HCT116 (cell line): ENCODE data around the gene MFRP. TPM values are rescaled to one million over a fixed set of nuclear protein-coding genes. Genes with fewer than 3 reads are reported as not detected.

Experiments used
- ATAC-seq: fragments of 200-7000 bp; cut with Tn5 transposase; 2 replicates; pipeline ENCODE4 v1.9.1; 2020; ENCODE audit warnings: mild to moderate bottlenecking, moderate library complexity
- BruUV-seq: library from RNA; stranded (reverse); fragments of 400-500 nt; replicated peaks from 2 replicates; lab custom pipeline; 2021; lab: Mats Ljungman, UMichigan
- CTCF ChIA-PET: fragments of 300-600 bp; sonication (Branson Sonifier 250); formaldehyde crosslinking; loops from one replicate; lab custom pipeline; 2021; ENCODE audit warnings: antibody characterized with exemption; lab: Charles Lee
- POLR2A ChIA-PET: fragments of 300-600, 350-600 bp; sonication (Branson Sonifier 250); formaldehyde crosslinking; loops from one replicate; lab custom pipeline; 2021; ENCODE audit warnings: antibody characterized with exemption; lab: Charles Lee
- RAD21 ChIA-PET, 2 experiments: fragments of 300-600 bp; sonication (Branson Sonifier 250); formaldehyde crosslinking; loops; one replicate each; lab custom pipeline; 2023; ENCODE audit warnings: low total read pairs in 2 of 2; ENCODE audit not compliant: uncharacterized antibody in 2 of 2, unreplicated experiment in 2 of 2, low non-redundant PET in 1 of 2; lab: Charles Lee
- DNase-seq: peaks from one replicate; pipeline ENCODE4 v3.0.0-alpha.2; 2010; ENCODE audit warnings: low read depth, low spot score
- H2AFZ ChIP-seq: fragments of 200-600 bp; shearing (Covaris generic), sonication (generic); 2 replicates; pipeline ENCODE4 v1.6.1; 2017; ENCODE audit warnings: low read depth, mixed run types, mixed read lengths, antibody characterized with exemption, low read length; ENCODE audit not compliant: poor library complexity, severe bottlenecking
- H3K27ac ChIP-seq: 2 replicates; pipeline ENCODE4 v1.5.1; 2012; ENCODE audit warnings: low read depth, low read length
- H3K27me3 ChIP-seq: fragments of 200-600 bp; sonication (generic); 2 replicates; pipeline ENCODE4 v1.6.1; 2016; ENCODE audit warnings: mixed run types, low read length, mixed read lengths; ENCODE audit not compliant: insufficient read depth
- H3K36me3 ChIP-seq, 2 experiments: fragments of 200-500 bp in 1 of 2; fragments of 200-600 bp in 1 of 2; sonication (Bioruptor generic) in 1 of 2; sonication (generic) in 1 of 2; 2 replicates each; pipeline versions ENCODE4 v1.5.1 to v1.6.1; 2014 to 2016; ENCODE audit warnings: low read length in 2 of 2, inconsistent platforms in 1 of 2, mixed read lengths in 1 of 2, mixed run types in 1 of 2; ENCODE audit not compliant: insufficient read depth in 2 of 2, control insufficient read depth in 1 of 2
- H3K4me1 ChIP-seq, 2 experiments: fragments of 200-600 bp in 1 of 2; sonication (generic) in 1 of 2; 2 replicates each; pipeline versions ENCODE4 v1.5.1 to v1.6.1; 2012 to 2017; ENCODE audit warnings: low read length in 2 of 2, inconsistent platforms in 1 of 2, mild to moderate bottlenecking in 1 of 2, mixed read lengths in 1 of 2, mixed run types in 1 of 2, moderate library complexity in 1 of 2; ENCODE audit not compliant: insufficient read depth in 2 of 2, control insufficient read depth in 1 of 2
- H3K4me2 ChIP-seq: fragments of 200-600 bp; sonication (generic); 2 replicates; pipeline ENCODE4 v1.6.1; 2017; ENCODE audit warnings: mixed run types, low read length, mixed read lengths
- H3K4me3 ChIP-seq, 2 experiments: fragments of 200-600 bp in 1 of 2; sonication (generic) in 1 of 2; replicated peaks in 1 of 2; 2 replicates each; pipeline ENCODE4 v1.5.1; 2011 to 2016; ENCODE audit warnings: low read length in 2 of 2, control low read depth in 1 of 2, low read depth in 1 of 2, mild to moderate bottlenecking in 1 of 2, mixed read lengths in 1 of 2, mixed run types in 1 of 2
- H3K79me2 ChIP-seq: fragments of 200-600 bp; sonication (generic); 2 replicates; pipeline ENCODE4 v1.6.1; 2017; ENCODE audit warnings: mild to moderate bottlenecking, mixed run types, low read length, moderate library complexity, mixed read lengths; ENCODE audit not compliant: insufficient read depth
- H3K9ac ChIP-seq: fragments of 200-600 bp; sonication (generic); 2 replicates; pipeline ENCODE4 v1.6.1; 2016; ENCODE audit warnings: low read length, mixed read lengths
- H3K9me2 ChIP-seq: fragments of 200-600 bp; sonication (generic), shearing (Covaris generic); 2 replicates; pipeline ENCODE4 v1.6.1; 2017; ENCODE audit warnings: mixed run types, mild to moderate bottlenecking, moderate library complexity; ENCODE audit not compliant: insufficient read depth
- H3K9me3 ChIP-seq, 2 experiments: fragments of 200-500 bp in 1 of 2; fragments of 200-600 bp in 1 of 2; sonication (Bioruptor generic) in 1 of 2; sonication (generic) in 1 of 2; 2 replicates each; pipeline ENCODE4 v1.6.1; 2014 to 2017; ENCODE audit warnings: low read length in 2 of 2, mixed read lengths in 2 of 2, inconsistent platforms in 1 of 2, low read depth in 1 of 2, mild to moderate bottlenecking in 1 of 2, mixed run types in 1 of 2, moderate library complexity in 1 of 2; ENCODE audit not compliant: control insufficient read depth in 1 of 2, insufficient read depth in 1 of 2
- H4K20me1 ChIP-seq: fragments of 200-600 bp; sonication (generic), shearing (Covaris generic); 2 replicates; pipeline ENCODE4 v1.6.1; 2017; ENCODE audit warnings: mixed run types, mild to moderate bottlenecking, moderate library complexity; ENCODE audit not compliant: insufficient read depth
- CEBPB ChIP-seq: IDR thresholded peaks from 2 replicates; pipeline ENCODE4 v1.6.1; 2012; ENCODE audit warnings: low read depth
- ELF1 ChIP-seq: IDR thresholded peaks from 2 replicates; pipeline ENCODE4 v1.6.1; 2012; ENCODE audit warnings: low read depth, borderline replicate concordance
- EZH2phosphoT487 ChIP-seq: fragments of 200-600 bp; IDR thresholded peaks from 2 replicates; pipeline ENCODE4 v1.6.1; 2018; ENCODE audit warnings: antibody characterized with exemption, borderline replicate concordance
- JUND ChIP-seq: IDR thresholded peaks from 2 replicates; pipeline ENCODE4 v1.6.1; 2012
- POLR2A ChIP-seq: IDR thresholded peaks from 2 replicates; pipeline ENCODE4 v1.7.0; 2011; ENCODE audit warnings: borderline replicate concordance; ENCODE audit not compliant: insufficient read depth, insufficient read length; ENCODE audit errors: extremely low read depth
- REST ChIP-seq: IDR thresholded peaks from 2 replicates; pipeline ENCODE4 v1.6.1; 2012; ENCODE audit warnings: low read depth
- SP1 ChIP-seq: IDR thresholded peaks from 2 replicates; pipeline ENCODE4 v1.6.1; 2012; ENCODE audit warnings: low read depth
- ZFX ChIP-seq: fragments of 450-650 bp; IDR thresholded peaks from 2 replicates; pipeline ENCODE4 v1.6.1; 2017
- ZNF274 ChIP-seq: fragments of 200-500 bp; sonication (Bioruptor generic); IDR thresholded peaks from 2 replicates; pipeline ENCODE4 v1.6.1; 2014; ENCODE audit warnings: mild to moderate bottlenecking, low read depth, low read length, inconsistent platforms
- intact Hi-C: fragments of 100-400 bp; cut with micrococcal nuclease; formaldehyde crosslinking; loops from 2 replicates; pipeline ENCODE4 v1.10.0; 2022
- total RNA-seq: library from RNA; stranded (reverse); gene quantifications from one replicate; pipeline ENCODE4 v1.2.1, GENCODE V29; 2021; ENCODE audit not compliant: unreplicated experiment
- TF ChIP-seq, protein P1 (sequence below): IDR thresholded peaks from 2 replicates; pipeline ENCODE4 v1.6.1; 2012
- TF ChIP-seq, protein P2 (sequence below): IDR thresholded peaks from 2 replicates; pipeline ENCODE4 v1.6.1; 2011; ENCODE audit warnings: mild to moderate bottlenecking, low read length, moderate library complexity; ENCODE audit not compliant: insufficient replicate concordance; ENCODE audit errors: extremely low read depth

MFRP gene
- total RNA-seq, 1 experiment from 2014 or later, result not detected

DNA sequence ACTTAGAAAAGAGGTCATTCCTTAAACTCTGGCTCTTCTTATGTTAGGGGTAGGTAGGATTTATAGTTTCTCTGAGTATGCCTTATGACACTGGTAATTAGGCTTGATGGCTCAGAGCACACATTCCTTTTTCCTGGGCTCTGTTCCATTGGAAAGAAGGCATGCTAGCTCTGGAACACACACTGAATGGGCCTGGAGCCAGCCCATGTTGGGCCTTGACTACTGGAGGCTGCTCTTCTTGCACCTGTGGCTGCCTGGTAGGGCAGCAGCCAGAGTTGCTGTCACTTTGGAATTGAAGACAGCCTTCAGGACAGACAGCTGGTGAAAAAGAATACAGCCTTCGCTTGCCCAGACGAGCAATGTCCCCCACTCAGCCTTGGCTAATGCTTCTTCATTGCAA, 47.8 kb downstream of the MFRP start:
- H3K4me1 ChIP-seq, result peaks cover 0 to 4% of the 10 kb centered on the region in 2 experiments; a peak in 2 of 4 replicates
- H3K9me3 ChIP-seq, result no peaks in the 10 kb centered on the region
- H3K9me2 ChIP-seq, result no peaks in the 10 kb centered on the region
- H3K9ac ChIP-seq, result no peak overlapping the region
- no peaks in the 10 kb centered on the region for H3K27me3 ChIP-seq
- intact Hi-C loops, result loop anchor here (10.0 kb wide), 1 partner anchor 194 kb away; the partner anchor contains the start of genes C2CD2L and DPAGT1
- H4K20me1 ChIP-seq, result no peaks in the 10 kb centered on the region
- H3K27ac ChIP-seq, result no peak overlapping the region
- no TSS peak for BruUV-seq
- TF ChIP-seq ZFX, result no peak
- TF ChIP-seq, protein P1, sequence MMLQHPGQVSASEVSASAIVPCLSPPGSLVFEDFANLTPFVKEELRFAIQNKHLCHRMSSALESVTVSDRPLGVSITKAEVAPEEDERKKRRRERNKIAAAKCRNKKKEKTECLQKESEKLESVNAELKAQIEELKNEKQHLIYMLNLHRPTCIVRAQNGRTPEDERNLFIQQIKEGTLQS, result no peak
- TF ChIP-seq POLR2A, result no peak
- no peak for TF ChIP-seq ZNF274
- no peak for TF ChIP-seq ELF1
- TF ChIP-seq, protein P2, sequence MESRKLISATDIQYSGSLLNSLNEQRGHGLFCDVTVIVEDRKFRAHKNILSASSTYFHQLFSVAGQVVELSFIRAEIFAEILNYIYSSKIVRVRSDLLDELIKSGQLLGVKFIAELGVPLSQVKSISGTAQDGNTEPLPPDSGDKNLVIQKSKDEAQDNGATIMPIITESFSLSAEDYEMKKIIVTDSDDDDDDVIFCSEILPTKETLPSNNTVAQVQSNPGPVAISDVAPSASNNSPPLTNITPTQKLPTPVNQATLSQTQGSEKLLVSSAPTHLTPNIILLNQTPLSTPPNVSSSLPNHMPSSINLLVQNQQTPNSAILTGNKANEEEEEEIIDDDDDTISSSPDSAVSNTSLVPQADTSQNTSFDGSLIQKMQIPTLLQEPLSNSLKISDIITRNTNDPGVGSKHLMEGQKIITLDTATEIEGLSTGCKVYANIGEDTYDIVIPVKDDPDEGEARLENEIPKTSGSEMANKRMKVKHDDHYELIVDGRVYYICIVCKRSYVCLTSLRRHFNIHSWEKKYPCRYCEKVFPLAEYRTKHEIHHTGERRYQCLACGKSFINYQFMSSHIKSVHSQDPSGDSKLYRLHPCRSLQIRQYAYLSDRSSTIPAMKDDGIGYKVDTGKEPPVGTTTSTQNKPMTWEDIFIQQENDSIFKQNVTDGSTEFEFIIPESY, result no peak
- no peak for TF ChIP-seq REST
- TF ChIP-seq JUND, result no peak
- TF ChIP-seq EZH2phosphoT487, result no peak
- TF ChIP-seq SP1, result no peak
- TF ChIP-seq CEBPB, result no peak
- H3K79me2 ChIP-seq, result no peaks in the 10 kb centered on the region
- no peak overlapping the region for H3K4me3 ChIP-seq
- no peak overlapping the region for H3K4me2 ChIP-seq
- ChIA-PET RAD21 (no interaction called here), CTCF (no interaction called here), POLR2A (no interaction called here)
- DNase-seq (no peak), ATAC-seq (no peak)
- H2AFZ ChIP-seq, result no peak overlapping the region
- H3K36me3 ChIP-seq, result peaks cover 21 to 34% of the 10 kb centered on the region in 2 experiments
